ENCODE data around the gene MICB. TPM values are rescaled to one million over a fixed set of nuclear protein-coding genes. Genes with fewer than 3 reads are reported as not detected.
"Not testable (repeated sequence)": the region's sequence is repeated elsewhere in the genome, so short reads cannot be mapped to it uniquely, and the experiment has no call there.

The MICB gene
- total RNA-seq, 2 experiments from 2014 or later, result 14.3 to 14.7 TPM

DNA sequence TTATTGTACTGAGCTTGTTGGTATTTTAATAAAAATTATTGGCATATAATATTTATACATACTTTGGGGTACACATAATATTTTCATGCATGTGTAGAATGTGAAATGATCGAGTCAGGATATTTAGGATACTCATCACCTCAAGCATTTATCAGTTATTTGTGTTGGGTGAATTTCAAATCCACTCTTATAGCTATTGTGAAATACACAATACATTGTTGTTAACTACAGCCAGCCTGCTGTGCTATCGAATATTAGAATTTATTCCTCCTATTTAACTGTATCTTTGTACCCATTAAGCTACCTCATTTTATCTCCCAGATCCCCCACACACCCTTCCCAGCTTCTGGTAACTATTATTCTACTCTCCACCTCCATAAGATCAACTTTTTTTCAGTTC lies 14.6 kb upstream of the MICB start:
- Mint-ChIP-seq H3K4me3 (no peak overlapping the region), H3K27me3 (no peaks in the 10 kb centered on the region), H3K4me1 (ENCODE audit: low read depth) (no peaks in the 10 kb centered on the region), H3K27ac (no peak overlapping the region), H3K9me3 (no peaks in the 10 kb centered on the region), H3K36me3 (ENCODE audit: low read depth) (no peaks in the 10 kb centered on the region)
- H3K27me3 ChIP-seq (ENCODE audit: control insufficient read depth in 1 of 2, insufficient read depth in 2 of 2, low read length in 2 of 2), result no peaks in the 10 kb centered on the region
- ATAC-seq (ENCODE audit: poor library complexity), result no peak
- no peak for DNase-seq
- H3K9me3 ChIP-seq (ENCODE audit: control insufficient read depth in 1 of 2, insufficient read depth in 1 of 2, low read length in 2 of 2), result no peaks in the 10 kb centered on the region
- POLR2A ChIA-PET, result interaction anchor here (0.9 kb wide), 1 partner anchor 14 kb away, joined by 7 read pairs; the partner anchor contains the start of gene MICB
- TF ChIP-seq, protein P1, sequence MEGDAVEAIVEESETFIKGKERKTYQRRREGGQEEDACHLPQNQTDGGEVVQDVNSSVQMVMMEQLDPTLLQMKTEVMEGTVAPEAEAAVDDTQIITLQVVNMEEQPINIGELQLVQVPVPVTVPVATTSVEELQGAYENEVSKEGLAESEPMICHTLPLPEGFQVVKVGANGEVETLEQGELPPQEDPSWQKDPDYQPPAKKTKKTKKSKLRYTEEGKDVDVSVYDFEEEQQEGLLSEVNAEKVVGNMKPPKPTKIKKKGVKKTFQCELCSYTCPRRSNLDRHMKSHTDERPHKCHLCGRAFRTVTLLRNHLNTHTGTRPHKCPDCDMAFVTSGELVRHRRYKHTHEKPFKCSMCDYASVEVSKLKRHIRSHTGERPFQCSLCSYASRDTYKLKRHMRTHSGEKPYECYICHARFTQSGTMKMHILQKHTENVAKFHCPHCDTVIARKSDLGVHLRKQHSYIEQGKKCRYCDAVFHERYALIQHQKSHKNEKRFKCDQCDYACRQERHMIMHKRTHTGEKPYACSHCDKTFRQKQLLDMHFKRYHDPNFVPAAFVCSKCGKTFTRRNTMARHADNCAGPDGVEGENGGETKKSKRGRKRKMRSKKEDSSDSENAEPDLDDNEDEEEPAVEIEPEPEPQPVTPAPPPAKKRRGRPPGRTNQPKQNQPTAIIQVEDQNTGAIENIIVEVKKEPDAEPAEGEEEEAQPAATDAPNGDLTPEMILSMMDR (IDR thresholded peaks at IDR 0.05), result no peak
- CTCF ChIA-PET, result interaction anchor here (0.7 kb wide), 1 partner anchor 41 kb away, joined by 3 read pairs; no protein-coding TSS in a partner anchor
- H3K4me3 ChIP-seq (ENCODE audit: low read length), result no peak overlapping the region
- no peak overlapping the region for H3K27ac ChIP-seq (ENCODE audit: low read depth in 1 of 2, low read length in 2 of 2)
- H3K36me3 ChIP-seq (ENCODE audit: insufficient read depth, low read length), result no peaks in the 10 kb centered on the region
- intact Hi-C loops (cut with DNase I, micrococcal nuclease), result no loop called here
- no peaks in the 10 kb centered on the region for H3K4me1 ChIP-seq (ENCODE audit: insufficient read depth, low read length)

DNA sequence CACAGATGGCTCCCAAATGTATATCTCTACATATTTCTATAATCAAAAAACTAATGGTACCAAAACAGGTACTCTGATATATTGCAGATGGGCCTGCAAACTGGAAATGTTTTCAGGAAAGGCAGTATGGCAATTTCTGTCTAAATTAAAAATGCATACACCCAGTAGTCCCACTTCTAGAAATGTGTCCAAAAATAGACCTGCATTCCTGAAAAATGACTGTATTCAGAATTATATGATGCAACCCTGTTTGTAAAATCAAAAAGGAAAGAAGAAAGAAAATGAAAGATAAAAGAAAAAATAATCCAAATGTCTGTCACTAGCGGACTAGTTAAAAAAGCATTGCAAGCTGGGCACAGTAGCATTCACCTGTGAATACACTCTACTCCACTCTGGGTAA lies 12.9 kb upstream of the MICB start:
- Histone ChIP-seq H3K9me3 (ENCODE audit: control insufficient read depth in 1 of 2, insufficient read depth in 1 of 2, low read length in 2 of 2) (no peaks in the 10 kb centered on the region), H3K4me1 (ENCODE audit: insufficient read depth, low read length) (no peaks in the 10 kb centered on the region), H3K36me3 (ENCODE audit: insufficient read depth, low read length) (no peaks in the 10 kb centered on the region), H3K27ac (ENCODE audit: low read depth in 1 of 2, low read length in 2 of 2) (no peak overlapping the region), H3K27me3 (ENCODE audit: control insufficient read depth in 1 of 2, insufficient read depth in 2 of 2, low read length in 2 of 2) (no peaks in the 10 kb centered on the region), H3K4me3 (ENCODE audit: low read length) (no peak overlapping the region)
- DNase-seq (no peak), ATAC-seq (ENCODE audit: poor library complexity) (no peak)
- TF ChIP-seq, protein P1 (IDR thresholded peaks at IDR 0.05), result no peak
- Mint-ChIP-seq H3K27ac (no peak overlapping the region), H3K36me3 (ENCODE audit: low read depth) (no peaks in the 10 kb centered on the region), H3K4me1 (ENCODE audit: low read depth) (no peaks in the 10 kb centered on the region), H3K27me3 (no peaks in the 10 kb centered on the region), H3K4me3 (no peak overlapping the region), H3K9me3 (no peaks in the 10 kb centered on the region)
- POLR2A ChIA-PET, result no interaction called here
- CTCF ChIA-PET, result no interaction called here
- intact Hi-C loops (cut with DNase I, micrococcal nuclease), result loop anchor here in 1 of 2 experiments (1.0 kb wide), 1 partner anchor 99 kb away; no protein-coding TSS in a partner anchor

DNA sequence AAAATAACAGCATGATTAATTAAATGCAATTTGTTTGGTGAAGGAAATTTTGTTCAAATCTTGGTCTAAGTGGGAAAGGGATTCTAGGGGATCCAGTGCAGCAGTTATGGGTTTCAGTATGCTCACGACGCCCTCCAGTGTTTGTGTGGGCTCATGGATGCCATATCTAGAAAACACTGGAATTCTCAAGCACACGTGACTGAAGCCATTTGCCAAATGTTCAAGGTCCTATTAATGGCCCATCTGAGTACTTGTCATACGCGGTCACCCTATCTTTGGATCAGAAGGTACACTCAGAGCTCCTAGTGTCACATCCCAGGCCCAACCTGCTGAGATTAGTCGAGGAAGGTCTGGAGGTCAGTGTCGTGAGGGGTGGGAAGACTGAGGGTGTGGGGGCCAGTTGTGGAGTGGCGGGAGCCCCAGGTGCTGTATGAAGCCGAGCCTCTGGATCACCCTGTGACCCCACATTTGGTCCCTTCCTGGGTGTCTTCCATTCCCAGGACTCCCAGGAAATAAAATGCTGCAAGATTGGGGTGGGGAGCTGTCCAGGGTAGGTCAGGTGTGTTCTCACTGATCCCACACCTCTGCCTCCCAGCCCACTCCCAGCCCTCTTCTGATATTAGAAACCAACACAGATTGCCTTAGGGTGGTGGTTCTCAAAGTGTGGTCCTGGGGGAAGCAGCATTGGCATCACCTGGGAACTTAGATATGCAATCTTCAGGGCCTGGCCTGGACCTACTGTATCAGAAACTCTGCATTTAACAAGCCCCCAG lies 11.7 kb upstream of the MICB start:
- H3K27ac Mint-ChIP-seq; POLR2A ChIA-PET; CTCF ChIA-PET; H3K27ac ChIP-seq (ENCODE audit: low read depth in 1 of 2, low read length in 2 of 2); H3K27me3 ChIP-seq (ENCODE audit: control insufficient read depth in 1 of 2, insufficient read depth in 2 of 2, low read length in 2 of 2); H3K4me3 ChIP-seq (ENCODE audit: low read length); H3K9me3 Mint-ChIP-seq; H3K4me1 ChIP-seq (ENCODE audit: insufficient read depth, low read length); H3K36me3 Mint-ChIP-seq (ENCODE audit: low read depth); DNase-seq; intact Hi-C loops (cut with DNase I, micrococcal nuclease); H3K4me1 Mint-ChIP-seq (ENCODE audit: low read depth); H3K4me3 Mint-ChIP-seq; H3K36me3 ChIP-seq (ENCODE audit: insufficient read depth, low read length); H3K27me3 Mint-ChIP-seq; H3K9me3 ChIP-seq (ENCODE audit: control insufficient read depth in 1 of 2, insufficient read depth in 1 of 2, low read length in 2 of 2): not testable (repeated sequence)
- ATAC-seq (ENCODE audit: poor library complexity), result peak; percentile 56

DNA sequence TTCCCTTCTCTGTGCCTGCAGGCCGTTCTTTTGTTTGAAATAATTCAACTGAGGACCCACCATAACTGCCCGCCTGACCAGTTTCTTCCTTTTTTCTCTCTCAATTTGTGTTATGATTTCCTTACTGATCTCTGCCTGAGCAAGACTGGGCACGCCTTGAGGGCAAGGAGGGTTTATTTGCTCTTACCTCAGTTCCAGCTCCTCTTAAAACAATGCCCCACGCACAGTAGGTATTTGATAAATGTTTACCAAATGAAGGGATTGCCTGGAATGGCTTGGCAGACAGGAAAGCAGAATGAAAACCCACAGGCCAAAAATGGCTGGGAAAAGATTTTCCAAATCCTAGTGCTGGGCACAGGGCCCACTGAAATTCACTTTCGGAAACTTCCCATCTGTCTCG lies 10.3 kb upstream of the MICB start:
- peaks cover 18% of the 10 kb centered on the region for H3K4me1 ChIP-seq (ENCODE audit: insufficient read depth, low read length)
- H3K27me3 Mint-ChIP-seq; ATAC-seq (ENCODE audit: poor library complexity); POLR2A ChIA-PET; CTCF ChIA-PET; H3K27ac Mint-ChIP-seq; H3K4me3 Mint-ChIP-seq; DNase-seq; H3K36me3 ChIP-seq (ENCODE audit: insufficient read depth, low read length); H3K27me3 ChIP-seq (ENCODE audit: control insufficient read depth in 1 of 2, insufficient read depth in 2 of 2, low read length in 2 of 2); intact Hi-C loops (cut with DNase I, micrococcal nuclease); H3K9me3 Mint-ChIP-seq; H3K9me3 ChIP-seq (ENCODE audit: control insufficient read depth in 1 of 2, insufficient read depth in 1 of 2, low read length in 2 of 2); H3K36me3 Mint-ChIP-seq (ENCODE audit: low read depth); H3K4me1 Mint-ChIP-seq (ENCODE audit: low read depth); H3K27ac ChIP-seq (ENCODE audit: low read depth in 1 of 2, low read length in 2 of 2); H3K4me3 ChIP-seq (ENCODE audit: low read length): not testable (repeated sequence)

All from CD4-positive, alpha-beta T cell (primary cell).